Osteoblast (primary cell): ENCODE results near the gene TEDC2. TPM values are rescaled to one million over a fixed set of nuclear protein-coding genes. Genes with fewer than 3 reads are reported as not detected.
A peak's percentile ranks its signal among the peaks of the same experiment; 100 is the strongest.

ENCODE experiments used
- DNase-seq: peaks from one replicate; pipeline ENCODE4 v3.0.0; 2011; ENCODE audit warnings: low spot score, mixed read lengths; ENCODE audit not compliant: insufficient read length; ENCODE audit errors: missing footprints
- H2AFZ ChIP-seq: 2 replicates; pipeline ENCODE4 v1.6.0; 2011; ENCODE audit warnings: mild to moderate bottlenecking, low read length
- H3K27ac ChIP-seq: 2 replicates; pipeline ENCODE4 v1.5.1; 2011; ENCODE audit warnings: mild to moderate bottlenecking, low read depth, low read length, moderate library complexity
- H3K27me3 ChIP-seq: 2 replicates; pipeline ENCODE4 v1.6.0; 2012; ENCODE audit warnings: mild to moderate bottlenecking, control low read depth, inconsistent platforms, low read length, moderate library complexity; ENCODE audit not compliant: insufficient read depth
- H3K36me3 ChIP-seq: 2 replicates; pipeline ENCODE4 v1.5.1; 2011; ENCODE audit warnings: mild to moderate bottlenecking, low read length, control low read depth, moderate library complexity; ENCODE audit not compliant: insufficient read depth
- H3K4me1 ChIP-seq: 2 replicates; pipeline ENCODE4 v1.5.1; 2011; ENCODE audit warnings: mild to moderate bottlenecking, low read length, control low read depth, moderate library complexity; ENCODE audit not compliant: insufficient read depth
- H3K4me2 ChIP-seq: 2 replicates; pipeline ENCODE4 v1.6.0; 2011; ENCODE audit warnings: mild to moderate bottlenecking, low read length; ENCODE audit not compliant: insufficient read depth
- H3K4me3 ChIP-seq: fragments of 200-600 bp; sonication (generic); 3 replicates; pipeline ENCODE4 v1.5.1; 2012; ENCODE audit warnings: mild to moderate bottlenecking, low read length, inconsistent platforms; ENCODE audit not compliant: insufficient read depth
- H3K79me2 ChIP-seq: 2 replicates; pipeline ENCODE4 v1.6.0; 2012; ENCODE audit warnings: mild to moderate bottlenecking, low read length, control low read depth, inconsistent platforms; ENCODE audit not compliant: insufficient read depth
- H3K9me3 ChIP-seq: 2 replicates; pipeline ENCODE4 v1.5.1; 2011; ENCODE audit warnings: low read depth, low read length, control low read depth
- H4K20me1 ChIP-seq: 2 replicates; pipeline ENCODE4 v1.6.0; 2012; ENCODE audit warnings: mild to moderate bottlenecking, low read length, control low read depth; ENCODE audit not compliant: insufficient read depth
- total RNA-seq: library from RNA; depleted of rRNA; stranded (reverse); fragments of >200 nt; gene quantifications from 2 replicates; pipeline ENCODE4 v1.2.3, GENCODE V29; 2012
- TF ChIP-seq, protein P1 (sequence below): IDR thresholded peaks from 2 replicates; pipeline ENCODE4 v1.5.1; 2011; ENCODE audit warnings: mild to moderate bottlenecking, low read depth, low read length, moderate library complexity; ENCODE audit errors: extremely low read depth

Gene TEDC2
- total RNA-seq, 1 donor: 5.1 TPM

DNA sequence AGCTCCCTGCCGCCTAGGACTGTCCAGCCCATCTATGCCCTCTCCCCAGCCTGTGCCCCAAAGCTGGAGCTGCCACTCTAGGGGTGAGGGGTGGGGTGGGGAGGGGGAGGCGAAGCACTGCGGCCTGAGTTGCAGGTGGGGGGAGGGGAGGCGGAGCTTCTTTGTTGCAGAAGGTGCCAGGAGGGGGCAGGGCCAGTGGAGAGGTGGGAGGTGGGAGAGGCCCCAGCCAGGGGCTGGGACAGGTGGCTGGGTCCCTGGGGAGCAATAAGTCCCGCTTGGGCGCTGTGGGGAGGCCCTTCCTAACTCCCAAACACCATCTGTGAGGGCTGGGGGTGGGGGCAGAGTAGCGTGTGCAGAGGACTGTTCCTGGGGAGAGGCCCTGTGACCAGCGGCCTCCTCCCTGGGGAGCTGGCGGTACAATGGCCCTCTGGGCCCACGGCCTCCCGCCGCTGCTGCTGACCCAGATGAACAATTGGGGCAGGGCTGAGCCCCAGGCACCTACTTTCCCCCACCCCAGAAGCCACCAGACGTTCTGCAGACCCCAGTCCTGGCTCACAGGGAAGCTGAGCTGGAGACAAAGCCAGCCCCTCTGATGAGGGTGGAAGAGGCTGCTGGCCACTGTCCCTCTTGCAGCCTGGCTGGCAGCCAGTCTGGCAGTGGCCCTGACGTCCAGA, 9.0 kb downstream of the TEDC2 start:
- Histone ChIP-seq H3K4me1 (peaks cover 8% of the 10 kb centered on the region), H3K4me3 (peak overlapping the region; percentile 71), H3K9me3 (no peaks in the 10 kb centered on the region), H3K36me3 (no peaks in the 10 kb centered on the region), H2AFZ (no peak overlapping the region), H3K27ac (no peak overlapping the region), H3K27me3 (no peaks in the 10 kb centered on the region), H3K79me2 (no peaks in the 10 kb centered on the region), H3K4me2 (peak overlapping the region; percentile 87), H4K20me1 (peaks cover 3% of the 10 kb centered on the region)
- peak; percentile 95 for DNase-seq
- TF ChIP-seq, protein P1, sequence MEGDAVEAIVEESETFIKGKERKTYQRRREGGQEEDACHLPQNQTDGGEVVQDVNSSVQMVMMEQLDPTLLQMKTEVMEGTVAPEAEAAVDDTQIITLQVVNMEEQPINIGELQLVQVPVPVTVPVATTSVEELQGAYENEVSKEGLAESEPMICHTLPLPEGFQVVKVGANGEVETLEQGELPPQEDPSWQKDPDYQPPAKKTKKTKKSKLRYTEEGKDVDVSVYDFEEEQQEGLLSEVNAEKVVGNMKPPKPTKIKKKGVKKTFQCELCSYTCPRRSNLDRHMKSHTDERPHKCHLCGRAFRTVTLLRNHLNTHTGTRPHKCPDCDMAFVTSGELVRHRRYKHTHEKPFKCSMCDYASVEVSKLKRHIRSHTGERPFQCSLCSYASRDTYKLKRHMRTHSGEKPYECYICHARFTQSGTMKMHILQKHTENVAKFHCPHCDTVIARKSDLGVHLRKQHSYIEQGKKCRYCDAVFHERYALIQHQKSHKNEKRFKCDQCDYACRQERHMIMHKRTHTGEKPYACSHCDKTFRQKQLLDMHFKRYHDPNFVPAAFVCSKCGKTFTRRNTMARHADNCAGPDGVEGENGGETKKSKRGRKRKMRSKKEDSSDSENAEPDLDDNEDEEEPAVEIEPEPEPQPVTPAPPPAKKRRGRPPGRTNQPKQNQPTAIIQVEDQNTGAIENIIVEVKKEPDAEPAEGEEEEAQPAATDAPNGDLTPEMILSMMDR: no peak

DNA sequence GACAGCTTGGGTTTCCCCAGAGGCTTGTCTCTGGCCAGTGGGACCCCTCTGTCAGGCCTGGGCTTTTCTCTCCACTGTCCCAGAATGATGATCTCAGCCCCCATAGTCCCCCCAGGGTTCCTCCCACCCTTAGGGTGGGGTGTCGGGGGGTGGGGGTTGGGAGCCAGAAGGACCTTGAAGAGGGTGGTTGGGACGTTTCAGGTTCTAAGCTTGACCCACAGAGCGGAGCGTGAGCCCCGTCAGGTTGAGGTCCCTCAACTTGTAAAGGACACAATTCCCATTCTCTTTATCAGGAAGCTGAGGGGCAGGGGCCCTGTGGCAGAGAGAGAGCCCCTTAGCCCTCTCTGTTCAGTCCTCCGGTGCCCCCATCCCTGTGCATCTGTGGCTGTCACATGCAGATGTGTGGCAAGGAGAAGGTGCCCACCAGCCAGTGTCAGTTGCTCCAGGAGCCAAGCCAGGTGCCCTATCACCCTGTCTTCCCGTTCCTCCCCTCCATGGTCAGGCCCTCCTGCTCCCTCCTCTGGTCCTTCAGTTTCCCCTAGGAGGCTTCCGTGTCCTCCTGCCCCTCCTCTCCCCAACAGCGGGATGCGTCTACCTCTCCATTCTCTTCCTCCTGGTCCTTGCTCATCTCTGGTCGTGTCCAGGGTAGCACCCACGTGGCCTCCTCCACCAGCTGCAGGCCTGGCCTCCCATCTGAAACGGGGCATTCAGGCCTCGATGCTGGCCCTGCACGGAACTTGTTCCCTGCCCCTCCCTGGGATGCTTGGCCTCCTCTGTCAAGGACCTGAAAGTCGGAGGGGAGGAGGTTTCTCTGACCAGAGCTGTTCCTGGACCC, 9.7 kb downstream of the TEDC2 start:
- Histone ChIP-seq H2AFZ (no peak overlapping the region), H3K27ac (no peak overlapping the region), H3K4me2 (no peak overlapping the region), H4K20me1 (peaks cover 3% of the 10 kb centered on the region), H3K36me3 (no peaks in the 10 kb centered on the region), H3K27me3 (no peaks in the 10 kb centered on the region), H3K4me1 (peaks cover 12% of the 10 kb centered on the region), H3K4me3 (no peak overlapping the region), H3K9me3 (no peaks in the 10 kb centered on the region), H3K79me2 (no peaks in the 10 kb centered on the region)
- DNase-seq: peak; percentile 95
- TF ChIP-seq, protein P1: no peak

DNA sequence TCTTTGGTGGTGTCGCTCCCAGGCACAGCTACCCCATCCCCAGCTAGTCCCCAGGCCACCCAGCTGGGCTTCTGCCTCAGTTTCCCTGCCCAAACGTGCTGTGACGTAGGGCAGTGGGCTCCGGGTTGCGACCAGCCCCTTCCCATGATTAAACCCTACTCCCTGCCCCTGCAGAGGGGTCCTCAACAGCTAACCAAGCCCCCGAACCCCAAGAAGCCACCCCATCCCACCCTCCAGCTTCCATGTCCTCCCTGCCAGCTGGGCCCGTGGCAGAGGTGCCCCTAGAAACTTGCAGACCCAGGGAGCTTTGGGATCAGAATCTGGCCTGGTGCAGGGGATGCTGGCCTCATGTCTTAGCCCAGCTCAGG, 10.3 kb downstream of the TEDC2 start:
- no peaks in the 10 kb centered on the region for H3K9me3 ChIP-seq
- H3K36me3 ChIP-seq: no peaks in the 10 kb centered on the region
- H2AFZ ChIP-seq: no peak overlapping the region
- no peaks in the 10 kb centered on the region for H3K27me3 ChIP-seq
- H3K4me1 ChIP-seq: peaks cover 12% of the 10 kb centered on the region
- H3K4me2 ChIP-seq: no peak overlapping the region
- TF ChIP-seq, protein P1: no peak
- H3K79me2 ChIP-seq: peaks cover under 1% of the 10 kb centered on the region
- DNase-seq: no peak
- no peak overlapping the region for H3K4me3 ChIP-seq
- H4K20me1 ChIP-seq: peaks cover 3% of the 10 kb centered on the region
- H3K27ac ChIP-seq: no peak overlapping the region

DNA sequence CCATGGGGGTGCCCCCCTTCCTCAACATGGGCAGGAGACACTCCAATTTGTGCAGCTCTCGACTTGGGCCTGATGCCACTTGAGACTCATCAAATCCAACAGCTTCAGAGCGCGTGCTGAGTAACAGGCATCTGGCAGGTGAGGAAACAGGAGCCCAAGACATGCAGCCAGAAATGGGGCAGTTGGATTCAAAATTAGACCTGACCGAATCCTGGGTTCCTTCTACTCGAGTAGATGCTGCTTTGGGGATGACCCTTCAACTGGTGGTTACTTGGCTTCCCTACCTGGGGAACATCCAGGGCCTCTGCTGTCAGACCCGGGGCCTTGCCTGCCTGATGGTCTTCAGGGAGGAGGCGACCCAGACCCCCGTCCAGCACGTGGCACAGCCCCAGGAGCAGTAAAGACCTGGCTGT, 10.7 kb downstream of the TEDC2 start:
- Histone ChIP-seq H3K27me3 (no peaks in the 10 kb centered on the region), H3K27ac (no peak overlapping the region), H3K4me3 (no peak overlapping the region), H2AFZ (no peak overlapping the region), H3K4me2 (peak overlapping the region; percentile 58), H3K9me3 (no peaks in the 10 kb centered on the region), H3K4me1 (peaks cover 13% of the 10 kb centered on the region), H3K79me2 (peaks cover 4% of the 10 kb centered on the region), H4K20me1 (peaks cover 4% of the 10 kb centered on the region), H3K36me3 (no peaks in the 10 kb centered on the region)
- no peak for DNase-seq
- TF ChIP-seq, protein P1: no peak
